HG02852 (cell line): ENCODE measurements around the gene CLPTM1L.
"Not testable (repeated sequence)": the region's sequence is repeated elsewhere in the genome, so short reads cannot be mapped to it uniquely, and the experiment has no call there.

Source experiments
- ATAC-seq: cut with Tn5 transposase; IDR thresholded peaks from one replicate; pipeline ENCODE4 v1.9.1; 2021; ENCODE audit warnings: mild to moderate bottlenecking, moderate library complexity; ENCODE audit not compliant: unreplicated experiment

Gene CLPTM1L

GRCh38 chr5:1380910-1381309 is 36.0 kb upstream of the CLPTM1L start:
- ATAC-seq: no peak

GRCh38 chr5:1380011-1380817 is 35.3 kb upstream of the CLPTM1L start:
- ATAC-seq: peak; percentile 82

- no peak for ATAC-seq
Measured at GRCh38 chr5:1378866-1379659, 34.2 kb upstream of the CLPTM1L start.

- ATAC-seq: no peak
Measured at GRCh38 chr5:1378096-1378495, 33.2 kb upstream of the CLPTM1L start.

- no peak for ATAC-seq
Measured at GRCh38 chr5:1376981-1377380, 32.1 kb upstream of the CLPTM1L start.

GRCh38 chr5:1375871-1376810 is 31.2 kb upstream of the CLPTM1L start:
- ATAC-seq: no peak

- no peak for ATAC-seq
Measured at GRCh38 chr5:1374679-1375055, 29.8 kb upstream of the CLPTM1L start.

GRCh38 chr5:1374030-1374678 is 29.3 kb upstream of the CLPTM1L start:
- no peak for ATAC-seq

- ATAC-seq: not testable (repeated sequence)
Measured at GRCh38 chr5:1371972-1372342, 27.1 kb upstream of the CLPTM1L start.

- ATAC-seq: no peak
Measured at GRCh38 chr5:1371218-1371971, 26.5 kb upstream of the CLPTM1L start.

- no peak for ATAC-seq
Measured at GRCh38 chr5:1370006-1370405, 25.1 kb upstream of the CLPTM1L start.

- ATAC-seq: no peak
Measured at GRCh38 chr5:1368756-1369155, 23.9 kb upstream of the CLPTM1L start.

- no peak for ATAC-seq
Measured at GRCh38 chr5:1368236-1368635, 23.3 kb upstream of the CLPTM1L start.

GRCh38 chr5:1367149-1367548 is 22.2 kb upstream of the CLPTM1L start:
- ATAC-seq: no peak

- peak; percentile 68 for ATAC-seq
Measured at GRCh38 chr5:1366514-1366913, 21.6 kb upstream of the CLPTM1L start.

GRCh38 chr5:1364211-1364610 is 19.3 kb upstream of the CLPTM1L start:
- no peak for ATAC-seq

- ATAC-seq: no peak
Measured at GRCh38 chr5:1363581-1363980, 18.7 kb upstream of the CLPTM1L start.

GRCh38 chr5:1363160-1363559 is 18.3 kb upstream of the CLPTM1L start:
- no peak for ATAC-seq

GRCh38 chr5:1362242-1363015 is 17.5 kb upstream of the CLPTM1L start:
- no peak for ATAC-seq
